ENCODE results near the gene THEM5.

THEM5 gene

GRCh38 chr1:151892190-151892589 lies 38.7 kb upstream of the THEM5 start (continued):
- TF ChIP-seq CREB5 (CRISPR knock-in tag; IDR thresholded peaks at IDR 0.05; ENCODE audit: low read depth): no peak

GRCh38 chr1:151891512-151891911 lies 38.0 kb upstream of the THEM5 start:
- no peak for ATAC-seq
- TF ChIP-seq ZC3H10 (CRISPR knock-in tag; IDR thresholded peaks at IDR 0.05) (no peak), ZFP3 (CRISPR knock-in tag; IDR thresholded peaks at IDR 0.05) (no peak), ZNF70 (CRISPR knock-in tag; IDR thresholded peaks at IDR 0.05) (no peak), ISL1 (CRISPR knock-in tag; IDR thresholded peaks at IDR 0.05) (no peak), ZNF565 (CRISPR knock-in tag; conservative IDR thresholded peaks at IDR 0.05; ENCODE audit: low read depth) (no peak), CSDC2 (CRISPR knock-in tag; IDR thresholded peaks at IDR 0.05) (no peak), CREB5 (CRISPR knock-in tag; IDR thresholded peaks at IDR 0.05; ENCODE audit: low read depth) (no peak), TSHZ2 (CRISPR knock-in tag; IDR thresholded peaks at IDR 0.05) (no peak), ESRRG (CRISPR knock-in tag; IDR thresholded peaks at IDR 0.05) (no peak), ZFP30 (CRISPR knock-in tag; IDR thresholded peaks at IDR 0.05) (no peak), PPARA (CRISPR knock-in tag; IDR thresholded peaks at IDR 0.05; ENCODE audit: borderline replicate concordance) (no peak), GLIS3 (CRISPR knock-in tag; IDR thresholded peaks at IDR 0.05) (no peak), TOX (CRISPR knock-in tag; IDR thresholded peaks at IDR 0.05; ENCODE audit: borderline replicate concordance) (no peak), TCF4 (CRISPR knock-in tag; IDR thresholded peaks at IDR 0.05; ENCODE audit: borderline replicate concordance) (no peak), ARNTL (CRISPR knock-in tag; IDR thresholded peaks at IDR 0.05; ENCODE audit: borderline replicate concordance, low read depth) (no peak), ZNF8 (CRISPR knock-in tag; IDR thresholded peaks at IDR 0.05) (no peak)
- TF ChIP-seq, protein P1, sequence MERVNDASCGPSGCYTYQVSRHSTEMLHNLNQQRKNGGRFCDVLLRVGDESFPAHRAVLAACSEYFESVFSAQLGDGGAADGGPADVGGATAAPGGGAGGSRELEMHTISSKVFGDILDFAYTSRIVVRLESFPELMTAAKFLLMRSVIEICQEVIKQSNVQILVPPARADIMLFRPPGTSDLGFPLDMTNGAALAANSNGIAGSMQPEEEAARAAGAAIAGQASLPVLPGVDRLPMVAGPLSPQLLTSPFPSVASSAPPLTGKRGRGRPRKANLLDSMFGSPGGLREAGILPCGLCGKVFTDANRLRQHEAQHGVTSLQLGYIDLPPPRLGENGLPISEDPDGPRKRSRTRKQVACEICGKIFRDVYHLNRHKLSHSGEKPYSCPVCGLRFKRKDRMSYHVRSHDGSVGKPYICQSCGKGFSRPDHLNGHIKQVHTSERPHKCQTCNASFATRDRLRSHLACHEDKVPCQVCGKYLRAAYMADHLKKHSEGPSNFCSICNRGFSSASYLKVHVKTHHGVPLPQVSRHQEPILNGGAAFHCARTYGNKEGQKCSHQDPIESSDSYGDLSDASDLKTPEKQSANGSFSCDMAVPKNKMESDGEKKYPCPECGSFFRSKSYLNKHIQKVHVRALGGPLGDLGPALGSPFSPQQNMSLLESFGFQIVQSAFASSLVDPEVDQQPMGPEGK (CRISPR knock-in tag; IDR thresholded peaks at IDR 0.05; ENCODE audit: borderline replicate concordance): no peak
- TF ChIP-seq, protein P2, sequence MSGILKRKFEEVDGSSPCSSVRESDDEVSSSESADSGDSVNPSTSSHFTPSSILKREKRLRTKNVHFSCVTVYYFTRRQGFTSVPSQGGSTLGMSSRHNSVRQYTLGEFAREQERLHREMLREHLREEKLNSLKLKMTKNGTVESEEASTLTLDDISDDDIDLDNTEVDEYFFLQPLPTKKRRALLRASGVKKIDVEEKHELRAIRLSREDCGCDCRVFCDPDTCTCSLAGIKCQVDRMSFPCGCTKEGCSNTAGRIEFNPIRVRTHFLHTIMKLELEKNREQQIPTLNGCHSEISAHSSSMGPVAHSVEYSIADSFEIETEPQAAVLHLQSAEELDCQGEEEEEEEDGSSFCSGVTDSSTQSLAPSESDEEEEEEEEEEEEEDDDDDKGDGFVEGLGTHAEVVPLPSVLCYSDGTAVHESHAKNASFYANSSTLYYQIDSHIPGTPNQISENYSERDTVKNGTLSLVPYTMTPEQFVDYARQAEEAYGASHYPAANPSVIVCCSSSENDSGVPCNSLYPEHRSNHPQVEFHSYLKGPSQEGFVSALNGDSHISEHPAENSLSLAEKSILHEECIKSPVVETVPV (CRISPR knock-in tag; IDR thresholded peaks at IDR 0.05): no peak
- TF ChIP-seq, protein P3, sequence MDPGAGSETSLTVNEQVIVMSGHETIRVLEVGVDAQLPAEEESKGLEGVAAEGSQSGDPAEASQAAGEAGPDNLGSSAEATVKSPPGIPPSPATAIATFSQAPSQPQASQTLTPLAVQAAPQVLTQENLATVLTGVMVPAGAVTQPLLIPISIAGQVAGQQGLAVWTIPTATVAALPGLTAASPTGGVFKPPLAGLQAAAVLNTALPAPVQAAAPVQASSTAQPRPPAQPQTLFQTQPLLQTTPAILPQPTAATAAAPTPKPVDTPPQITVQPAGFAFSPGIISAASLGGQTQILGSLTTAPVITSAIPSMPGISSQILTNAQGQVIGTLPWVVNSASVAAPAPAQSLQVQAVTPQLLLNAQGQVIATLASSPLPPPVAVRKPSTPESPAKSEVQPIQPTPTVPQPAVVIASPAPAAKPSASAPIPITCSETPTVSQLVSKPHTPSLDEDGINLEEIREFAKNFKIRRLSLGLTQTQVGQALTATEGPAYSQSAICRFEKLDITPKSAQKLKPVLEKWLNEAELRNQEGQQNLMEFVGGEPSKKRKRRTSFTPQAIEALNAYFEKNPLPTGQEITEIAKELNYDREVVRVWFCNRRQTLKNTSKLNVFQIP (CRISPR knock-in tag; IDR thresholded peaks at IDR 0.05; ENCODE audit: borderline replicate concordance, low read depth): no peak

GRCh38 chr1:151888972-151889570 lies 35.6 kb upstream of the THEM5 start:
- TF ChIP-seq ZFP3 (CRISPR knock-in tag; IDR thresholded peaks at IDR 0.05): no peak
- TF ChIP-seq TCF4 (CRISPR knock-in tag; IDR thresholded peaks at IDR 0.05; ENCODE audit: borderline replicate concordance): no peak
- TF ChIP-seq CREB5 (CRISPR knock-in tag; IDR thresholded peaks at IDR 0.05; ENCODE audit: low read depth): no peak
- ATAC-seq: peak; percentile 76
